Stimulated activated CD8-positive, alpha-beta memory T cell treated with anti-CD3 and anti-CD28 coated beads, Interleukin-4, amount 100 ng/mL, for 4 hours (primary cell): Measurements from ENCODE around the gene NCR2.

ENCODE experiments used
- DNase-seq, 2 donors: peaks; one replicate each; pipeline ENCODE4 v3.0.0-alpha.2; 2020; ENCODE audit warnings: low read depth in 2 of 2, low spot score in 1 of 2

Gene NCR2

GRCh38 chr6:41396335-41396734, 60.9 kb downstream of the NCR2 start:
- DNase-seq = no peak

DNA sequence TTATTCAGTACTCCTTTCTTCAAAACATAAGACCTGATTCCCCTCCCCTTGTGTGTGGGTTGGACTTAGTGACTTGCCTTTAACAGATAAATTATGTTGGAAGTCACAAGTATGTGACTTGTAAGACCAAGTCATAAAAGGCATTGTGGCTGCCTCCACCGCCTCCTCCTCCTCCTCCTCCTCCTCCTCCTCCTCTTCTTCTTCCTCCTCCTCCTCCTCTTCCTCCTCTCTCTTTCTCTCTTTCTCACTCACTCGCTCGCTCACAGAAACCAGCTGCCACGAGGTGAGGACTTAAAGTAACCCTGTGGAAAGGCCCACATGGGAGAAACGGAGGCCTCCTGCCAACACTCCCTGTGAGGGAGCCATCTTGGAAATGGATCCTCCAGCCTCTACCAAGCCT, 64.0 kb downstream of the NCR2 start:
- DNase-seq = no peak
